HG03280 (cell line): ENCODE data around the gene EPB41L4A.

ENCODE experiments used
- ATAC-seq: cut with Tn5 transposase; IDR thresholded peaks from one replicate; pipeline ENCODE4 v1.9.1; 2021; ENCODE audit warnings: mild to moderate bottlenecking, moderate library complexity; ENCODE audit not compliant: unreplicated experiment

Gene EPB41L4A

GRCh38 chr5:112122353-112122752 is 296.7 kb downstream of the EPB41L4A start:
- no peak for ATAC-seq

GRCh38 chr5:112121258-112121657 is 297.8 kb downstream of the EPB41L4A start:
- no peak for ATAC-seq

- no peak for ATAC-seq
Measured at GRCh38 chr5:112119969-112120368, 299.1 kb downstream of the EPB41L4A start.

- no peak for ATAC-seq
Measured at GRCh38 chr5:112119508-112119907, 299.6 kb downstream of the EPB41L4A start.

GRCh38 chr5:112117551-112117950 is 301.5 kb downstream of the EPB41L4A start:
- ATAC-seq, result no peak

- ATAC-seq, result no peak
Measured at GRCh38 chr5:112116371-112116770, 302.7 kb downstream of the EPB41L4A start.

GRCh38 chr5:112113565-112113964 is 305.5 kb downstream of the EPB41L4A start:
- no peak for ATAC-seq
